GM19463 (cell line): ENCODE results near the gene PRDM10.
"Not testable (repeated sequence)": the region's sequence is repeated elsewhere in the genome, so short reads cannot be mapped to it uniquely, and the experiment has no call there.

Experiments used
- ATAC-seq: cut with Tn5 transposase; IDR thresholded peaks from one replicate; pipeline ENCODE4 v1.9.1; 2021; ENCODE audit warnings: mild to moderate bottlenecking, moderate library complexity; ENCODE audit not compliant: unreplicated experiment

PRDM10 gene

GRCh38 chr11:129905402-129905801, 97.2 kb downstream of the PRDM10 start:
- no peak for ATAC-seq

GRCh38 chr11:129896062-129896461, 106.6 kb downstream of the PRDM10 start:
- no peak for ATAC-seq

- peak; percentile 95 for ATAC-seq
Measured at GRCh38 chr11:129895126-129896041, 107.3 kb downstream of the PRDM10 start, which contains the start of gene NFRKB. Gene NFRKB, minus strand, starts transcription at chr11:129895578. Its CDS starts 2,729 bp downstream, at chr11:129892849.

GRCh38 chr11:129894278-129895125, 108.1 kb downstream of the PRDM10 start:
- ATAC-seq, result peak; percentile 7

- no peak for ATAC-seq
Measured at GRCh38 chr11:129888451-129888850, 114.2 kb downstream of the PRDM10 start.

- no peak for ATAC-seq
Measured at GRCh38 chr11:129885381-129885780, 117.3 kb downstream of the PRDM10 start.

GRCh38 chr11:129884581-129884980, 118.1 kb downstream of the PRDM10 start:
- ATAC-seq, result no peak

- ATAC-seq, result peak; percentile 48
Measured at GRCh38 chr11:129881570-129882170, 121.0 kb downstream of the PRDM10 start.

- ATAC-seq, result no peak
Measured at GRCh38 chr11:129880311-129880710, 122.3 kb downstream of the PRDM10 start.

GRCh38 chr11:129871914-129872313, 130.7 kb downstream of the PRDM10 start:
- no peak for ATAC-seq

- ATAC-seq, result not testable (repeated sequence)
Measured at GRCh38 chr11:129868626-129869025, 134.0 kb downstream of the PRDM10 start.

- ATAC-seq, result no peak
Measured at GRCh38 chr11:129866311-129866710, 136.3 kb downstream of the PRDM10 start.

- no peak for ATAC-seq
Measured at GRCh38 chr11:129865701-129866100, 136.9 kb downstream of the PRDM10 start.

- ATAC-seq, result no peak
Measured at GRCh38 chr11:129864811-129865210, 137.8 kb downstream of the PRDM10 start.

GRCh38 chr11:129861702-129862522, 140.7 kb downstream of the PRDM10 start:
- no peak for ATAC-seq

- ATAC-seq, result no peak
Measured at GRCh38 chr11:129856036-129856435, 146.6 kb downstream of the PRDM10 start.

GRCh38 chr11:129855086-129855485, 147.5 kb downstream of the PRDM10 start:
- no peak for ATAC-seq

GRCh38 chr11:129854232-129854805, 148.3 kb downstream of the PRDM10 start:
- ATAC-seq, result no peak

GRCh38 chr11:129853518-129854231, 149.0 kb downstream of the PRDM10 start:
- no peak for ATAC-seq
